ENCODE results near the gene PCCA. TPM values are rescaled to one million over a fixed set of nuclear protein-coding genes. Genes with fewer than 3 reads are reported as not detected.

Gene PCCA
- total RNA-seq, 1 donor from 2014 or later = 66.8 TPM

GRCh38 chr13:100363874-100364273 lies 275.0 kb downstream of the PCCA start:
- H3K4me1 Mint-ChIP-seq (ENCODE audit: low read depth, unreplicated experiment) = peaks cover 12% of the 10 kb centered on the region
- no peak for DNase-seq
- H3K9me3 Mint-ChIP-seq (ENCODE audit: unreplicated experiment) = no peaks in the 10 kb centered on the region
- H3K27me3 Mint-ChIP-seq (ENCODE audit: unreplicated experiment) = no peaks in the 10 kb centered on the region
- no peak for TF ChIP-seq CTCF (IDR thresholded peaks at IDR 0.05; ENCODE audit: partially characterized antibody, unreplicated experiment)
- H3K4me3 Mint-ChIP-seq (ENCODE audit: unreplicated experiment) = no peak overlapping the region
- no peaks in the 10 kb centered on the region for H3K36me3 Mint-ChIP-seq (ENCODE audit: unreplicated experiment)
- H3K27ac Mint-ChIP-seq (ENCODE audit: unreplicated experiment) = no peak overlapping the region

GRCh38 chr13:100364591-100364990 lies 275.7 kb downstream of the PCCA start:
- H3K4me1 Mint-ChIP-seq (ENCODE audit: low read depth, unreplicated experiment) = peaks cover 14% of the 10 kb centered on the region
- no peak overlapping the region for H3K27ac Mint-ChIP-seq (ENCODE audit: unreplicated experiment)

GRCh38 chr13:100365680-100366079 lies 276.8 kb downstream of the PCCA start:
- H3K4me3 Mint-ChIP-seq (ENCODE audit: unreplicated experiment) = no peak overlapping the region
- H3K4me1 Mint-ChIP-seq (ENCODE audit: low read depth, unreplicated experiment) = peaks cover 15% of the 10 kb centered on the region
- H3K36me3 Mint-ChIP-seq (ENCODE audit: unreplicated experiment) = no peaks in the 10 kb centered on the region
- no peak for TF ChIP-seq CTCF (IDR thresholded peaks at IDR 0.05; ENCODE audit: partially characterized antibody, unreplicated experiment)
- H3K27me3 Mint-ChIP-seq (ENCODE audit: unreplicated experiment) = no peaks in the 10 kb centered on the region
- no peak for DNase-seq
- H3K27ac Mint-ChIP-seq (ENCODE audit: unreplicated experiment) = no peak overlapping the region
- no peaks in the 10 kb centered on the region for H3K9me3 Mint-ChIP-seq (ENCODE audit: unreplicated experiment)

More at GRCh38 chr13:100364591-100364990, 275.7 kb downstream of the PCCA start:
- no peak for DNase-seq
- H3K4me3 Mint-ChIP-seq (ENCODE audit: unreplicated experiment) = no peak overlapping the region
- TF ChIP-seq CTCF (IDR thresholded peaks at IDR 0.05; ENCODE audit: partially characterized antibody, unreplicated experiment) = no peak
- no peaks in the 10 kb centered on the region for H3K27me3 Mint-ChIP-seq (ENCODE audit: unreplicated experiment)
- no peaks in the 10 kb centered on the region for H3K9me3 Mint-ChIP-seq (ENCODE audit: unreplicated experiment)
- H3K36me3 Mint-ChIP-seq (ENCODE audit: unreplicated experiment) = no peaks in the 10 kb centered on the region

- H3K27me3 Mint-ChIP-seq (ENCODE audit: unreplicated experiment) = peaks cover 5% of the 10 kb centered on the region
- H3K27ac Mint-ChIP-seq (ENCODE audit: unreplicated experiment) = no peak overlapping the region
- H3K36me3 Mint-ChIP-seq (ENCODE audit: unreplicated experiment) = peaks cover 41% of the 10 kb centered on the region
- no peak for DNase-seq
- H3K9me3 Mint-ChIP-seq (ENCODE audit: unreplicated experiment) = peaks cover 25% of the 10 kb centered on the region
- H3K4me1 Mint-ChIP-seq (ENCODE audit: low read depth, unreplicated experiment) = no peaks in the 10 kb centered on the region
- H3K4me3 Mint-ChIP-seq (ENCODE audit: unreplicated experiment) = no peak overlapping the region
- TF ChIP-seq CTCF (IDR thresholded peaks at IDR 0.05; ENCODE audit: partially characterized antibody, unreplicated experiment) = no peak
Measured at GRCh38 chr13:100378533-100378932, 289.6 kb downstream of the PCCA start.

GRCh38 chr13:100381595-100382224 lies 292.8 kb downstream of the PCCA start:
- H3K36me3 Mint-ChIP-seq (ENCODE audit: unreplicated experiment) = peaks cover 41% of the 10 kb centered on the region
- peaks cover 5% of the 10 kb centered on the region for H3K27me3 Mint-ChIP-seq (ENCODE audit: unreplicated experiment)
- peaks cover 25% of the 10 kb centered on the region for H3K9me3 Mint-ChIP-seq (ENCODE audit: unreplicated experiment)
- TF ChIP-seq CTCF (IDR thresholded peaks at IDR 0.05; ENCODE audit: partially characterized antibody, unreplicated experiment) = no peak
- DNase-seq = no peak
- H3K4me3 Mint-ChIP-seq (ENCODE audit: unreplicated experiment) = no peak overlapping the region
- no peaks in the 10 kb centered on the region for H3K4me1 Mint-ChIP-seq (ENCODE audit: low read depth, unreplicated experiment)
- H3K27ac Mint-ChIP-seq (ENCODE audit: unreplicated experiment) = no peak overlapping the region

All from glutamatergic neuron (in vitro differentiated cells).